HT1080 (cell line): ENCODE results near the gene HSF5. TPM values are rescaled to one million over a fixed set of nuclear protein-coding genes. Genes with fewer than 3 reads are reported as not detected.

Experiments used
- DNase-seq: peaks from one replicate; pipeline ENCODE4 v3.0.0-alpha.2; 2015; ENCODE audit warnings: low read depth
- polyA plus RNA-seq, 2 experiments: library from polyadenylated mRNA; depleted of rRNA; stranded (reverse); fragments of >200 nt; gene quantifications; 2 replicates each; pipeline ENCODE4 v1.2.3, GENCODE V29; 2015
- total RNA-seq: library from RNA; depleted of rRNA; stranded (reverse); fragments of >200 nt; shearing (Covaris generic); gene quantifications from 2 replicates; pipeline ENCODE4 v1.2.3, GENCODE V29; 2014; rRNA removed

HSF5 gene, protein sequence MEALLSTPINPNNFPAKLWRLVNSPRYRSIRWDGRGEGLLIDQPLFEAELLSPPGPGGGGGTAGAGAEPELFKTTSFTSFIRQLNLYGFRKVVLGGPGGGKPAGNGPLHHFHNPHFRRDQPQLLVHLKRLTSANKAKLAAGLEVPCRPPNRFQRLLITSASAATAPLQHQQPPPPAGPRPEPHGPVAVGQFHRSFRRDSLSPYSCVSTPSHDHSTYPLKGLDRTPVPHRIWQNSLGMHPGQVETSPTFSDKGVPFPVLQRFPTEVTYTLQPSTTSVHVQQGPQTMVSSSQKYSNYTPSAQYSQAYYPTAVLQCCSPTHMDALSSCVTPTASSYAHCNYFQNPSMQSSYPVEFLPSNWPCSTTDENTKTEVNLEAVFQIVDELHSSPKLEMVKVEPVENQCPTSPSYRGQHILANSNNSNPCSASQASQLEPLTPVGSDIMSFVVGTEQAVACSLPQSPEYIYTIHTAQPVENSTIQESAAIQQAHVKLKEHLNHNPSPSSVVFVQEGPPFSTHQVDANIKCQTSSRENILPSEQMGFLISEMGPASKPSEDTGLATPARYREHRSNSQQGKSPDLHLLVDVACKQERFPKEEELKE
- not detected in 2 replicates for total RNA-seq
- not detected in 2 replicates for polyA plus RNA-seq (2015; cell fraction: cytosol; rRNA removed)
- not detected in 2 replicates for polyA plus RNA-seq (2015; cell fraction: nucleus; rRNA removed)

- DNase-seq: no peak
Measured at GRCh38 chr17:58487589-58488427, at the start of gene HSF5. HSF5 (minus strand) TSS chr17:58488408; CDS start chr17:58488274, 134 bp downstream.

GRCh38 chr17:58537266-58537665 is 49.1 kb upstream of the HSF5 start:
- DNase-seq: no peak

DNA sequence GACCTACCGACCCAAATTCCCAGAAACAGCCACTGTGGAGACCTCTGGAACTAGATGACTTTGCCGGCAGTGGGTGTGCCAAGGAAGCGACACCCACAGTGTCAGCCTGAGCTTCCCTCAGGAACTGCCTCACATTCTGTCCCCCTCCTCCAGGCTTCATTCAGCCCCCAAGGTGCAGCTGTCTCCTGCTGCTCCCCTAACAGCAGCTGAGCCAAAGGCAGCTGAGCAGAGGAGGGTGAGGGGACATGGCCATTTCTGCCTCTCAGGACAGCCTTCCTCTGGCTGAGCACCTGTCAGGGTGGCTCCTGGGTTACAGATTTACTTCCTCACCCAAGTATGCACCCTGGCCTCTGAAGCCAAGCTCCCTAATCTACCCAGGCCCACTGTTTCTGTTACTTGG is 48.3 kb upstream of the HSF5 start:
- DNase-seq: no peak

GRCh38 chr17:58535431-58535830 is 47.2 kb upstream of the HSF5 start:
- peak; percentile 68 for DNase-seq

GRCh38 chr17:58534901-58535421 is 46.8 kb upstream of the HSF5 start:
- peak; percentile 69 for DNase-seq

GRCh38 chr17:58534331-58534730 is 46.1 kb upstream of the HSF5 start:
- DNase-seq: no peak

DNA sequence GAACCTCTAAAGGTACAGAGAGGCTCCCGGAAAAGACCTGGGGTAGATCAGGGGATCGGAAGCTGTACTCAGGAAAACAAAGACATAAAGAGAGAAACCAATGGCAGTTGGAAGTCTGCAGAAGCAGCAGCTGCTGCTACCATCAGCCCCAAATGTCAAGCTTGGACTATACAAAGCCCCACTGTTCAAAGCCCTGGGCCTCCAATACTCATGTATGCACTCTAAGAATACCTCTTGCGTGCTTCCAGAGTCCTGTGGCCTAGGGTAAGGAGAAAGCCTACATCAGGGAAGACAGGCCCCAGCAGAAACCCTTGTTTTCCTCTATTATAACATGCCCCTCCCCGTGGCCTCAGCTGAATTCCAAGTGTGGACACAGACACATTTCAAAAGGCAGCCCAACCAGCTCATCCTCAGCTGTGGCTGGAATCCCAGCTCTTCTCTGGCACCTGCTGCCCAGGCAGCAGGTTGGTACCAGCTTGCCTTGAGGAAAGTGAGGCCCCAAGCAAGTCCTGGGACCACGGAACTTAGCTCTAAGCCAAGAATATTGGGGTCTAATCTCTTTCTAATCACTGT is 45.5 kb upstream of the HSF5 start:
- DNase-seq: no peak

DNA sequence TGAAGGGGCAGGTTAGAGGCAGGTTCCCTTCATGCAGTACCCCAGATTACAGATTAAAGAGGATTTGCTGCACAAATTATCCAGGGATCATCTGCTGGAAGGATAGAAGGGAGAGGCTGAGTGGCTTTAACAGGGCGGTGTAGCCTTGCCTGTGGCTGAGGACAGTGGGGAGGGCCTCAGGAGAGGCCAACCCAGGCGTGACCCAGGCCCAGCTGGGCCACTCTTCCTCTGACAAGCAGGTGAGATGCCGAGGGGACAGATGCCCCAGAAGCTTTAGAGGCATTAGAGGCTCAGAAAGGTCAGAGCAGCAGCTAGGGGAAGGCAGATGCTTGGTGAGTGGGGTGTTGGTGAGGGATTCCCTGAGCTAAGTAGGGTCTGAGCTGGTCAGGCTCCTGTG is 44.3 kb upstream of the HSF5 start:
- DNase-seq: no peak

GRCh38 chr17:58531661-58532554 is 43.7 kb upstream of the HSF5 start:
- no peak for DNase-seq

DNA sequence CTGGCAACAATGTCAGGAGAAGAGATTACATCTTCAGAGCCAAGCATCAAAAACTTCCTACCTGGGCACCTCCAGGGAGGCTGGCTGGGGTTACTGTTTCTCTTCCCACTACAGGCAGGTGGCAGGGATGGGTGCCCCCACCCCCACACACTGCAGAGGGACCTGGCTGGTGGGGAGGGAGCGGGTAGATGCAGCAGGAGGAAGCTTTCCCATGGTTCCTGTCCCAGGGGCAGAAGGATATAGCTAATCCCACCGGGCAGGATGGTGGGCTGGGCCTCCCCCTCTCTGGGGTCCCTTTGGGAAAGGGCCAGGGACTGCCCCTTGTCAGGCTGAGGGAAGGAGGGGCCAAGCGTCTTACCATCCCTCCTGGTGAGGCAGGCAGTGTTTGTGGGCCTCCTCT is 42.9 kb upstream of the HSF5 start:
- DNase-seq: no peak

GRCh38 chr17:58530655-58531054 is 42.4 kb upstream of the HSF5 start:
- DNase-seq: no peak

- DNase-seq: no peak
Measured at GRCh38 chr17:58529275-58529674, 41.1 kb upstream of the HSF5 start.

- no peak for DNase-seq
Measured at GRCh38 chr17:58528443-58528842, 40.2 kb upstream of the HSF5 start.

DNA sequence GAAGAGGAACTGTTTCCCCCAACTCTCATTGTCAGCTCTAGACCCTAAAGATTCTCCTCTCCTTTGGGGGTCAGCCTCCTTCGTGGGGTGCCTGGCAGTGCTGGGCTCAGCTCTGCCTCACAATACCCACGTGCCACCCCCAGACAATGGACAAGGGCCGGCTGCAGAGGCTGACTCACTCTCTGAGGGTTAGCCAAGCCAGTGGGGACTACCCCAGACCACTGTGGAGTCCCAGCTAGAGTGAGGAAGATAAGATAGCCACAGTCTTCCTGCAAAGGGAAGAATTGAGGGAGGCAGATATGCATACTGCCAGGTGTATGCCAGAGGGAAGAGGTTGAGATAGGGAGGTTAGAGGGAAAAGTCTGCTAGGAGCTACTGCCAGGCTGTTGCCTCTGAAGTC is 39.7 kb upstream of the HSF5 start:
- peak; percentile 76 for DNase-seq

- no peak for DNase-seq
Measured at GRCh38 chr17:58527306-58527705, 39.1 kb upstream of the HSF5 start.

DNA sequence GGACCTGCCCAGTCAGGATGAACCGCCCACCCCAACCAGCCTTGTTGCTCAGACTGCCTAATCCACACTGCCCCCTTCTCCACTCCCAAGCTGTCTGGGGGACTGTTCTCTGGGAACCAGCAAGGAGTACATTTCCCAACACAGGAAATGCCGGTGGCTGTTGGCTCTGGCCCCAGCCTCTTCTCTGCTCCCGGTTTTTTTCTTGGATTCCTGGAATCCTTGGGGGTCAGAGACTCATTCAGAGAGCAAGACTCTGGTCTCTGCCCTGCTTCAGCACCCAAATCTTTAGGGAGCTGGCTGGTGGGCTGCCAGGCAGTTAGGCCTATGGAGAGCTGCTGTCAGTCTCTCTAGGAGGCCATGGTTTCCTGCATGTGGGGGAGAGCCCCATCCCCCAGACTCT is 37.0 kb upstream of the HSF5 start:
- DNase-seq: peak; percentile 88

DNA sequence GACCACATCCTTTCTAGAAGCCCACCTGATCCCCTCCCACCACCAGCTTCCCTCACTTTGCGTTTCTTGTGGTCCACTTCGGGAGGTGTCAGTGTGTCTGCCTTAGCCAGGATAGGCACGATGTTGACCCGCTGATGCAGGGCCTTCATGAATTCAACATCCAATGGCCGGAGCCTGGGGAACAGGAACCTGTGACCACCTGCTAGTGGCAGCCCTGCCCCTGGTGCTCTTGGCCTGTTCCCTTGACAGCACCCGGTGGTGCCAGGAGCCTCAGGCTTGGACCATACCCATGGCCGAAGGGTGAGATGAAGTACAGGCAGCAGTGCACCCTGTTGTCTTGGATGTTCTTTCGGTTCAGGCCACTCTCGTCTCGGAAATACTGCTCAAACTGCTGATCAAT is 33.5 kb upstream of the HSF5 start:
- DNase-seq: no peak

DNA sequence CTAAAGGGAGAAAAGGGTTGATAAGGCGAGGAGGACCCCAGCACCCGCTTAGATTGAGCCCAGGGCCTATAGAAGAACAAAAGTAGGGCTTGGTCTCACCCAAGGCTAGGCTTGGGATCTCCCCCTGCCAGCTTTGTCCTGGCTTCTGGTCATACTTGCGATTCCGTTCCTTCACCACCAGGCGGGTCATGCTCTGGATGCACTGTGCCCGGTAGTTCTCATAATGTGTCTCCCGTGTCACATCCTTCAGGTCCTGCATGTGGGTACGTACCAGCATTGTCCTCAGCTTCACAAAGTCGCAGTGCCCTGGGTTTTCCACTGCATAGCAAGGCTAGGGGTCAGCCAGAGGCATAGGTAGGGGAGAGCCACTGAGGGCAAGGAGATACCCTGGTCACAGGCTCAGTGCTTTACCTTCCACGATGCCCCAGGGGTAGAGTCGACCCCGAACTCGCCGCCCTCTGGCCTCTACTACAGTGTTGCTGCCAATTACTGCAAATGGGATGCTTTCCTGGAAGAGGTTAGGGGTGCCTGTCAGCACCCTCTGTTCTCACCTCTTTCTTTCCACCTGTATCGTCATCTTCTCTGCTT is 32.7 kb upstream of the HSF5 start:
- no peak for DNase-seq

DNA sequence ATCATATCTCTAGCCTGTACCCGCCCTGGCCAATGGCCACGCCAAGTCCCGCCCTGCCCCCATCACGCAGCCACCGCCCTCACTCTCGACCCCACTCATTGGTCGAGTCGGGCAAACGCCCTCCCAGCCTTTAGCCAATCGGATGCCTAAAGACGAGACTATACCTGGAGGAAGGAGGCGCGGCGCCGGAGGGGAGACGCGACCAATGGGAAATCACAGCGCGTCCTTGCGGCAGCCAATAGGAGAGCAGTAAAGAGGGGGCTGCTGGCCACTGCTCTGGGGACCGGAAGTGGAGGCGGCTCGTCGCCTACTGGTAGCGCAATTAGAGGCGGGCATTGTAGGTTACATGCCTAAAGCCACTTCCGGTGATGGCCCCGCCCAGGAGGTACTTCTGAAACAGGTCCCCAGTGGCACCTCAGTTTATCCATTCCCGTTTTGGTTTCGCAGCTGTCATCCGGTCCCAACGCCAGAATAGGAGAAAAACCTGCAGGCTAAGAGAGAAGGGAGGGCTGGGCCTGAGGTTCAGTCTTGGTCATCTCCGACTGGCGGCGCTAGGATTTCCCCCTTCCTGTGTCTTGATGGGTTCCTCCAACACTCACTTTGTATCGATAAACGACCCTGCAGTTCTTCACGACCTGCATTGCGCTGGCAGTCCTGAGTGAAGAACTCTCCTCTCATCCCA is 29.9 kb upstream of the HSF5 start:
- peak; percentile 100 for DNase-seq
